HG02885 (cell line): ENCODE measurements around the gene IER3.

Source experiments
- ATAC-seq: cut with Tn5 transposase; IDR thresholded peaks from one replicate; pipeline ENCODE4 v1.9.1; 2021; ENCODE audit warnings: mild to moderate bottlenecking; ENCODE audit not compliant: unreplicated experiment, poor library complexity

IER3 gene

GRCh38 chr6:30711758-30712380 lies 32.5 kb downstream of the IER3 start:
- no peak for ATAC-seq

- ATAC-seq, result no peak
Measured at GRCh38 chr6:30709101-30709868, 35.1 kb downstream of the IER3 start.

- no peak for ATAC-seq
Measured at GRCh38 chr6:30707281-30707850, 37.0 kb downstream of the IER3 start.

DNA sequence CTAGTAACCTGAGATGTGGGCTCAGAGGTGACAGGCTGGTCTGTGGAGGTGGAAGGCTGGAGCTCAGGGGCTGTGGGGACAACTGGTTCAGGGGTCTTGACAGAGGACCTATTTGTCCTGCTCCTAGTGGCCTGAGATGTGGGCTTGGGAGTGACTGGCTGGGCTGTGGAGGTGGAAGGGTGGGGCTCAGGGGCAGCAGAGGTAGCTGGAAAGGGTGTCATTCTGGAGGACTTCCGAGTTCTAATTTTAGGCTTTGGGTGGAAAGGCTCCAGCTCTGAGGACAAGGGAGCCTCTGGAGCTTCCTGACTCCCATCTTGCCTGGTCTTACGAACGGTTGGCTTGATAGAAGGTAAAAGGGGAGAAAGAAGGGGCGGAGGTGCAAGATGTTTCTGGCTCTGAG lies 38.7 kb downstream of the IER3 start:
- ATAC-seq, result no peak

DNA sequence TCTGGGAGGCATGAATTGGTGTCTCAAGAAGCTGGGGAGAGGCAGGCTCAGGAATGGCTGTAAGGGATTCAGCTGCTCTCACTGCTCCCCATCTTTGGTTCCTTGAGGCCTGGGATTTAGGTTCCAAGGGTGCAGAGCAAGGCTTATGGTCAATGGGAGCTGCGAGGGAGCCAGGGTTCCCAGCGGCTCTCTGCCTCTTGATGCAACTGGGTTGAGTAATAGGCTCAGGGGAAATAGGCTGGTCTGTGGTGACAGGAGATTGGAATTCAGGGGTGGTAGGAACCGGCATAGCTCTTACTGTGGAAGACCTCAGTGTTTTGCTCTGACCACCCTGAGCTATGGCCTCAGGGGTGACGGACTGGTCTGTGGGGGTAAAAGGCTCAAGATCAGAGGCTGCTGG lies 40.5 kb downstream of the IER3 start:
- no peak for ATAC-seq

DNA sequence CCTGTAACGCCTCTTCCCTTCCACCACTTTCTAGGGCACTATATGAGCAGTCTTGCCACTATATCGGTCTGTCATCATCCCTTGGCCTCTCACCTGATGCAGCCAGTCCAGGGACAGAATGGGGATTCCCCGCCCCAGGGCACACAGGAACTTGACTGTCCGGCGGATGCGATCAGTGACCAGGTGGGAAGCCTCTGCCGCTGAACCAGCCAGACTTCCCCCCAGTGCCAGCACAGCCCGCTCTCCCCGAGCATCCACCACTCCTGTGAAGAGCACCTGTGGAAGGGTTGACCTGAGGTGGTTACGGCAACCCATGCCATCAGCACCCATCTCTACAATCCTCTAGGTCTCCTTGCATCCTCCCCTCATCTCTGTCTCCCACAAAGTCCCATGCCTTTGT lies 41.3 kb downstream of the IER3 start:
- ATAC-seq, result no peak

DNA sequence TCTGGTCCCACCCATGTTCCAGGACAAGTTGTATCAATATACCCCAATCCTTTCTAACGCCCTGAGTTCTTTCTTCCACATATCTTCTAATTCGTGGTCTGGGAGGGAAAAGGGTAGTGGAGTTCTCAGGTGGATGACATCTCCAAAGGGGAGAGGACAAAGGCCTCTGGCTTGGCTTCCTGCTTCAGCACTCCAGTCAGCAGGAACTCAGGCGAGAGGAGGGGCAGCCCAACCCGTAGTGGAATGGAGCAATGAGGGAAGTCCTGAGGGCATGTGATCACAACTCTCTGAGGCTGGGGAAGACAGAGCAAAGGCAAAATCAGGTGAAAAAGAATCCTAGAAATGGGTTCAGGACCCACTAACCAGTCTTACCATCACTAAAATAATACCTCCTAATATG lies 44.0 kb downstream of the IER3 start:
- no peak for ATAC-seq

GRCh38 chr6:30696432-30696831 lies 47.9 kb downstream of the IER3 start:
- ATAC-seq, result no peak
